HL-60 (cell line): ENCODE results near the gene WDR7.
A peak's percentile ranks its signal among the peaks of the same experiment; 100 is the strongest.

ENCODE experiments used
- DNase-seq, 2 experiments: peaks; one replicate each; pipeline ENCODE4 v3.0.0-alpha.2; 2010 to 2020; ENCODE audit warnings: low read depth in 1 of 2, low spot score in 1 of 2
- H3K27ac ChIP-seq: fragments of 250-450 bp; sonication (Bioruptor Pico); replicated peaks from 2 replicates; pipeline ENCODE4 v1.5.1; 2020; ENCODE audit warnings: mild to moderate bottlenecking, moderate library complexity
- H3K27me3 ChIP-seq: fragments of 250-450 bp; sonication (Bioruptor Pico); 2 replicates; pipeline ENCODE4 v1.5.1; 2021; ENCODE audit warnings: mild to moderate bottlenecking, moderate library complexity; ENCODE audit not compliant: insufficient read depth, poor library complexity, severe bottlenecking
- H3K4me3 ChIP-seq: replicated peaks from 2 replicates; pipeline ENCODE4 v1.5.1; 2011; ENCODE audit warnings: mild to moderate bottlenecking, control low read depth, low read length; ENCODE audit not compliant: insufficient read depth
- CTCF ChIP-seq: IDR thresholded peaks from one replicate; pipeline ENCODE4 v1.5.1; 2011; ENCODE audit warnings: low read length, control low read depth, inconsistent platforms; ENCODE audit not compliant: insufficient read depth
- GABPA ChIP-seq: IDR thresholded peaks from 2 replicates; pipeline ENCODE4 v1.6.1; 2012; ENCODE audit warnings: low read depth
- POLR2AphosphoS5 ChIP-seq: IDR thresholded peaks from 2 replicates; pipeline ENCODE4 v1.6.1; 2012; ENCODE audit warnings: low read depth
- SPI1 ChIP-seq: IDR thresholded peaks from 2 replicates; pipeline ENCODE4 v1.6.1; 2012; ENCODE audit warnings: low read depth, mild to moderate bottlenecking, borderline replicate concordance
- long read RNA-seq: library from polyadenylated mRNA; unstranded; transcript quantifications from one replicate; pipeline ENCODE4 v2.0.0, GENCODE V29; 2020
- TF ChIP-seq, protein P1 (sequence below): IDR thresholded peaks from 2 replicates; pipeline ENCODE4 v1.6.1; 2012; ENCODE audit warnings: low read depth; ENCODE audit not compliant: insufficient replicate concordance

Gene WDR7
- long read RNA-seq, full-length matches to known transcripts: 3 of 60 reads
- long read RNA-seq, partial matches to known transcripts: 38 of 60 reads
- long read RNA-seq, other reads (novel, unspliced or antisense): 19 of 60 reads

DNA sequence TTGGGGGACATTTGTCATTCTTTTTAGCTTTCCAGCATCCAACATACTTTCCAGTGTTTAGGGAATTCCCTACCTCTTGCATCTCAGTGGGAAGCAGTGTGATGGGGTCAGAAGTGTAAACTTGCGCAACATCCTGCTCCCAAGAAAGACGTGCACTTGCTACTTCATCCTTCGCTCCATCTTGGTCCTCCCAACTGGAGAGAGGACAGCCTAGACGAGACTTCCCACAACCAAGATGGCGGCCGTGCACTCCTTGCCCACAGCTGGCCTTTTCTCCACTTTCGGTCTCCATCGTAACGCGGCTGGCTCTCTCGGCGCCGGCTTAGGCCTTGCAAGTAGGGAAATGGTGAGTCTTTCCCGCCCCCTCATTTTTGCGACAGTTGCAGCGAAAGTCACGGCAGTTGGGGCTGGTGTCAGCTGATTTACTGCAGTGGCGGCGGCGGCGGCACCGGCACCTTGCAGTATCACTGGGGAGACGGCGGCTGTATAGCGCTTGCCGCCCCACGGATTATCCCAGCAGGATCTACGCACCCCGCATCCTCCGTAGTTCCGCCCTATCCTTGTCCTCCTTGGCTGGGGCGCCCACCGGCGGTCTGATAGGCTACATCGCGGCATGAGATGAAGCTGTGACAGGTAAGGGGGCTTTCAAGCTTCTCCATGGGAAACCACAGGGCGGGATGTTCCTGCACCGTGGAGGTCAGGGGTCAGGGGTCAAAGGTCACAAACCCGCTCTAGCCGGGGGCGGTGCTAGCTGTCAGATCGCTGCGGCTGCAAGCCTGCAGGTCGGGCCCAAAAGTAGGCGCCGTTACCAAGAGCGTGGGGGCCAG is at the start of gene WDR7:
WDR7 (plus strand) TSS at position 416 of the 827 bp plus-strand sequence. CDS start 21,157 bp downstream, outside the sequence.
- H3K27me3 ChIP-seq: no peaks in the 10 kb centered on the region
- peak within 1 kb of the TSS; percentile 77 for H3K27ac ChIP-seq
- DNase-seq: peak; percentile 100
- peak within 1 kb of the TSS; percentile 86 for H3K4me3 ChIP-seq
- TF ChIP-seq POLR2AphosphoS5 (peak; percentile 73), GABPA (no peak), CTCF (no peak), SPI1 (no peak)

DNA sequence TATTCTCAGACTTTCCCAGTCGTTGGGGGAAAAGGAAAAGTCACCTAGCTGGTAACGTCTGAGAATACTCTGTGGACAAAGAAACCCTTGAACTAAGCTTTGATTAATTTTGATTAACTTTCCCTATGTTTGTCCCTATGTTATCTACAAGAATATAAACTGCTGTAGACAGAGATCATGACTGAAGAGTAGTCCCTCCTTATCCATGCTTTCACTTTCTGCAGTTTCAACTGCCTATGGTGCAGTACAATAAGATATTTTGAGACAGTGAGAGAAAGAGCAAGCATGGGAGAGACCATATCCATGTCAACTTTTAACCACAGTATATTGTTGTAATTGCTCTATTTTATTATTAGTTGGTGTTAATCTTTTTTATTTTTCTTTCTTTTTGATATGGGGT is 44.5 kb upstream of the WDR7 start:
- H3K27ac ChIP-seq: no peak overlapping the region
- H3K4me3 ChIP-seq: no peak overlapping the region
- no peaks in the 10 kb centered on the region for H3K27me3 ChIP-seq
- no peak for DNase-seq
- TF ChIP-seq GABPA: no peak
- TF ChIP-seq SPI1: no peak
- TF ChIP-seq POLR2AphosphoS5: no peak
- TF ChIP-seq CTCF: no peak
- TF ChIP-seq, protein P1, sequence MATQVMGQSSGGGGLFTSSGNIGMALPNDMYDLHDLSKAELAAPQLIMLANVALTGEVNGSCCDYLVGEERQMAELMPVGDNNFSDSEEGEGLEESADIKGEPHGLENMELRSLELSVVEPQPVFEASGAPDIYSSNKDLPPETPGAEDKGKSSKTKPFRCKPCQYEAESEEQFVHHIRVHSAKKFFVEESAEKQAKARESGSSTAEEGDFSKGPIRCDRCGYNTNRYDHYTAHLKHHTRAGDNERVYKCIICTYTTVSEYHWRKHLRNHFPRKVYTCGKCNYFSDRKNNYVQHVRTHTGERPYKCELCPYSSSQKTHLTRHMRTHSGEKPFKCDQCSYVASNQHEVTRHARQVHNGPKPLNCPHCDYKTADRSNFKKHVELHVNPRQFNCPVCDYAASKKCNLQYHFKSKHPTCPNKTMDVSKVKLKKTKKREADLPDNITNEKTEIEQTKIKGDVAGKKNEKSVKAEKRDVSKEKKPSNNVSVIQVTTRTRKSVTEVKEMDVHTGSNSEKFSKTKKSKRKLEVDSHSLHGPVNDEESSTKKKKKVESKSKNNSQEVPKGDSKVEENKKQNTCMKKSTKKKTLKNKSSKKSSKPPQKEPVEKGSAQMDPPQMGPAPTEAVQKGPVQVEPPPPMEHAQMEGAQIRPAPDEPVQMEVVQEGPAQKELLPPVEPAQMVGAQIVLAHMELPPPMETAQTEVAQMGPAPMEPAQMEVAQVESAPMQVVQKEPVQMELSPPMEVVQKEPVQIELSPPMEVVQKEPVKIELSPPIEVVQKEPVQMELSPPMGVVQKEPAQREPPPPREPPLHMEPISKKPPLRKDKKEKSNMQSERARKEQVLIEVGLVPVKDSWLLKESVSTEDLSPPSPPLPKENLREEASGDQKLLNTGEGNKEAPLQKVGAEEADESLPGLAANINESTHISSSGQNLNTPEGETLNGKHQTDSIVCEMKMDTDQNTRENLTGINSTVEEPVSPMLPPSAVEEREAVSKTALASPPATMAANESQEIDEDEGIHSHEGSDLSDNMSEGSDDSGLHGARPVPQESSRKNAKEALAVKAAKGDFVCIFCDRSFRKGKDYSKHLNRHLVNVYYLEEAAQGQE: no peak

- no peak overlapping the region for H3K4me3 ChIP-seq
- no peak for DNase-seq
- TF ChIP-seq CTCF (no peak), GABPA (no peak), POLR2AphosphoS5 (no peak), SPI1 (no peak)
- TF ChIP-seq, protein P1: no peak
- no peaks in the 10 kb centered on the region for H3K27me3 ChIP-seq
- no peak overlapping the region for H3K27ac ChIP-seq
Measured at GRCh38 chr18:56615738-56616520, 35.2 kb upstream of the WDR7 start.
